ENCODE measurements around the gene EML4.

The EML4 gene

GRCh38 chr2:42176992-42177738 is 8.0 kb downstream of the EML4 start:
- Mint-ChIP-seq H3K9me3 (no peaks in the 10 kb centered on the region), H3K4me3 (no peak overlapping the region), H3K4me1 (ENCODE audit: low read depth) (peaks cover 43% of the 10 kb centered on the region), H3K36me3 (ENCODE audit: low read depth) (peaks cover 12% of the 10 kb centered on the region), H3K27ac (no peak overlapping the region), H3K27me3 (ENCODE audit: low read depth) (no peaks in the 10 kb centered on the region)

- no peak overlapping the region for H3K4me3 Mint-ChIP-seq
- no peaks in the 10 kb centered on the region for H3K9me3 Mint-ChIP-seq
- peaks cover 12% of the 10 kb centered on the region for H3K36me3 Mint-ChIP-seq (ENCODE audit: low read depth)
- no peak overlapping the region for H3K27ac Mint-ChIP-seq
- H3K27me3 Mint-ChIP-seq (ENCODE audit: low read depth), result no peaks in the 10 kb centered on the region
- H3K4me1 Mint-ChIP-seq (ENCODE audit: low read depth), result peaks cover 40% of the 10 kb centered on the region
Observed at GRCh38 chr2:42178335-42178734, 9.2 kb downstream of the EML4 start.

- H3K27ac Mint-ChIP-seq, result no peak overlapping the region
Observed at GRCh38 chr2:42180300-42180699, 11.1 kb downstream of the EML4 start.

GRCh38 chr2:42182654-42183308 is 13.6 kb downstream of the EML4 start:
- Mint-ChIP-seq H3K27ac (no peak overlapping the region), H3K9me3 (no peaks in the 10 kb centered on the region), H3K36me3 (ENCODE audit: low read depth) (peaks cover 11% of the 10 kb centered on the region), H3K4me3 (no peak overlapping the region), H3K4me1 (ENCODE audit: low read depth) (peaks cover 41% of the 10 kb centered on the region), H3K27me3 (ENCODE audit: low read depth) (no peaks in the 10 kb centered on the region)

More at GRCh38 chr2:42180300-42180699, 11.1 kb downstream of the EML4 start:
- H3K36me3 Mint-ChIP-seq (ENCODE audit: low read depth), result peaks cover 12% of the 10 kb centered on the region
- no peaks in the 10 kb centered on the region for H3K27me3 Mint-ChIP-seq (ENCODE audit: low read depth)
- peaks cover 43% of the 10 kb centered on the region for H3K4me1 Mint-ChIP-seq (ENCODE audit: low read depth)
- H3K4me3 Mint-ChIP-seq, result no peak overlapping the region
- H3K9me3 Mint-ChIP-seq, result no peaks in the 10 kb centered on the region

GRCh38 chr2:42183775-42184174 is 14.6 kb downstream of the EML4 start:
- Mint-ChIP-seq H3K27me3 (ENCODE audit: low read depth) (no peaks in the 10 kb centered on the region), H3K36me3 (ENCODE audit: low read depth) (peaks cover 13% of the 10 kb centered on the region), H3K27ac (no peak overlapping the region), H3K4me3 (no peak overlapping the region), H3K9me3 (no peaks in the 10 kb centered on the region), H3K4me1 (ENCODE audit: low read depth) (peaks cover 37% of the 10 kb centered on the region)

- H3K36me3 Mint-ChIP-seq (ENCODE audit: low read depth), result peaks cover 12% of the 10 kb centered on the region
- H3K9me3 Mint-ChIP-seq, result no peaks in the 10 kb centered on the region
- H3K27ac Mint-ChIP-seq, result no peak overlapping the region
- H3K4me1 Mint-ChIP-seq (ENCODE audit: low read depth), result peaks cover 37% of the 10 kb centered on the region
- H3K4me3 Mint-ChIP-seq, result no peak overlapping the region
- no peaks in the 10 kb centered on the region for H3K27me3 Mint-ChIP-seq (ENCODE audit: low read depth)
Observed at GRCh38 chr2:42184346-42184745, 15.2 kb downstream of the EML4 start.

GRCh38 chr2:42185220-42185921 is 16.2 kb downstream of the EML4 start:
- H3K27me3 Mint-ChIP-seq (ENCODE audit: low read depth), result no peaks in the 10 kb centered on the region
- H3K36me3 Mint-ChIP-seq (ENCODE audit: low read depth), result peaks cover 16% of the 10 kb centered on the region
- H3K4me3 Mint-ChIP-seq, result no peak overlapping the region
- H3K9me3 Mint-ChIP-seq, result no peaks in the 10 kb centered on the region
- peaks cover 37% of the 10 kb centered on the region for H3K4me1 Mint-ChIP-seq (ENCODE audit: low read depth)
- no peak overlapping the region for H3K27ac Mint-ChIP-seq

GRCh38 chr2:42186366-42186765 is 17.2 kb downstream of the EML4 start:
- Mint-ChIP-seq H3K27ac (no peak overlapping the region), H3K4me3 (no peak overlapping the region), H3K27me3 (ENCODE audit: low read depth) (no peaks in the 10 kb centered on the region), H3K9me3 (no peaks in the 10 kb centered on the region), H3K36me3 (ENCODE audit: low read depth) (peaks cover 16% of the 10 kb centered on the region), H3K4me1 (ENCODE audit: low read depth) (peaks cover 33% of the 10 kb centered on the region)

- H3K4me1 Mint-ChIP-seq (ENCODE audit: low read depth), result peaks cover 33% of the 10 kb centered on the region
- no peaks in the 10 kb centered on the region for H3K27me3 Mint-ChIP-seq (ENCODE audit: low read depth)
- no peaks in the 10 kb centered on the region for H3K9me3 Mint-ChIP-seq
- H3K4me3 Mint-ChIP-seq, result no peak overlapping the region
- no peak overlapping the region for H3K27ac Mint-ChIP-seq
- peaks cover 13% of the 10 kb centered on the region for H3K36me3 Mint-ChIP-seq (ENCODE audit: low read depth)
Observed at GRCh38 chr2:42186945-42187632, 17.9 kb downstream of the EML4 start.

- Mint-ChIP-seq H3K4me1 (ENCODE audit: low read depth) (peaks cover 30% of the 10 kb centered on the region), H3K27me3 (ENCODE audit: low read depth) (no peaks in the 10 kb centered on the region), H3K36me3 (ENCODE audit: low read depth) (peaks cover 15% of the 10 kb centered on the region), H3K9me3 (no peaks in the 10 kb centered on the region), H3K4me3 (no peak overlapping the region), H3K27ac (no peak overlapping the region)
Observed at GRCh38 chr2:42187886-42188285, 18.7 kb downstream of the EML4 start.

- no peaks in the 10 kb centered on the region for H3K9me3 Mint-ChIP-seq
- H3K4me1 Mint-ChIP-seq (ENCODE audit: low read depth), result peaks cover 37% of the 10 kb centered on the region
- H3K36me3 Mint-ChIP-seq (ENCODE audit: low read depth), result peaks cover 15% of the 10 kb centered on the region
- H3K27me3 Mint-ChIP-seq (ENCODE audit: low read depth), result no peaks in the 10 kb centered on the region
- H3K27ac Mint-ChIP-seq, result no peak overlapping the region
- H3K4me3 Mint-ChIP-seq, result no peak overlapping the region
Observed at GRCh38 chr2:42189235-42189566, 20.0 kb downstream of the EML4 start.

- Mint-ChIP-seq H3K4me1 (ENCODE audit: low read depth) (peaks cover 35% of the 10 kb centered on the region), H3K4me3 (no peak overlapping the region)
Observed at GRCh38 chr2:42190191-42190590, 21.0 kb downstream of the EML4 start.

GRCh38 chr2:42191285-42192009 is 22.3 kb downstream of the EML4 start:
- H3K27me3 Mint-ChIP-seq (ENCODE audit: low read depth), result no peaks in the 10 kb centered on the region
- no peak overlapping the region for H3K4me3 Mint-ChIP-seq
- peaks cover 35% of the 10 kb centered on the region for H3K4me1 Mint-ChIP-seq (ENCODE audit: low read depth)
- H3K27ac Mint-ChIP-seq, result no peak overlapping the region
- no peaks in the 10 kb centered on the region for H3K9me3 Mint-ChIP-seq
- H3K36me3 Mint-ChIP-seq (ENCODE audit: low read depth), result peaks cover 15% of the 10 kb centered on the region

More at GRCh38 chr2:42190191-42190590, 21.0 kb downstream of the EML4 start:
- no peaks in the 10 kb centered on the region for H3K27me3 Mint-ChIP-seq (ENCODE audit: low read depth)
- peaks cover 15% of the 10 kb centered on the region for H3K36me3 Mint-ChIP-seq (ENCODE audit: low read depth)
- H3K27ac Mint-ChIP-seq, result no peak overlapping the region
- no peaks in the 10 kb centered on the region for H3K9me3 Mint-ChIP-seq

- no peak overlapping the region for H3K27ac Mint-ChIP-seq
- no peak overlapping the region for H3K4me3 Mint-ChIP-seq
- H3K9me3 Mint-ChIP-seq, result no peaks in the 10 kb centered on the region
- peaks cover 38% of the 10 kb centered on the region for H3K4me1 Mint-ChIP-seq (ENCODE audit: low read depth)
- H3K36me3 Mint-ChIP-seq (ENCODE audit: low read depth), result peaks cover 17% of the 10 kb centered on the region
- H3K27me3 Mint-ChIP-seq (ENCODE audit: low read depth), result no peaks in the 10 kb centered on the region
Observed at GRCh38 chr2:42192010-42192373, 22.8 kb downstream of the EML4 start.
